GM19099 (cell line): ENCODE measurements around the gene LDLRAD4.

Source experiments
- POLR2A ChIP-seq: IDR thresholded peaks from 3 replicates; pipeline ENCODE4 v1.6.1; 2011; ENCODE audit warnings: low read depth; ENCODE audit not compliant: insufficient read length; ENCODE audit errors: extremely low read depth

LDLRAD4 gene

DNA sequence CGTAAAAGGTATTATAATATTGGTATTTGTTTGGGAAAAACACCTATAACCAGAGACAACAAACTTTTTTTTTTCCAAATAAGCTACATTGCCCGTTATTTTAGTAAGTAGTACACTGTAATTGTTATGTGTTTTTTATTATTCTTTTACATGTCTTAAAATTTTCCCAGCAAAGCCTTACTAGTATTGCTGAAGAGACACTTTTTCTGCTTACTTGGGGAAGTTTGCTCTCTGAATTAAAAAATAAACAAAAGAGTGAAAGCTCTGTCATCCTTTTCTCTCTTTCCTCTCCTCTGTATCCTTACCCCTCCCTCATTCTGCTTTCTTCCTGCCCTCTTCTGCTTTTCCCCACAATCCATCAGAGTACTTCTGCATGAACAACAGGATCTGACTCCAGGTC lies 25.6 kb upstream of the LDLRAD4 start:
- no peak for TF ChIP-seq POLR2A

DNA sequence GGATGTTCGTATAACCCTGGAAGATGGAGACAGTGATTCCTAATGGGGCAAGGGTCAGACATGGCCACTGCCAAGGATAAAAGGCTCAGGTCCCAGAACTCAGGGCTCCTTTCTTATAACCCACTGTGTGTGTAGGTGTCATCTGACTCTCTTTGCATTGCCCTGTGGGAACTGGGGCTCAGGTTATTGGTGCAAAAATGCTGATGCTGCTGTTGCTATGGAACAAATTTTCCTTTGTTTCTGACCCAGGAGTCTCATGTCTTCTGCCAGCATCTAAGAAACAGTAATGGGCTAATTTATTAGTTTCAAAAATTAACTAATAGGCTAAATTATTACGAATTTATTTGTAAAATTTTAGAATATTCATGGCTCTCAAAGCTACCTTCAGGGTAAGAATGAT lies 24.3 kb upstream of the LDLRAD4 start:
- TF ChIP-seq POLR2A = no peak

DNA sequence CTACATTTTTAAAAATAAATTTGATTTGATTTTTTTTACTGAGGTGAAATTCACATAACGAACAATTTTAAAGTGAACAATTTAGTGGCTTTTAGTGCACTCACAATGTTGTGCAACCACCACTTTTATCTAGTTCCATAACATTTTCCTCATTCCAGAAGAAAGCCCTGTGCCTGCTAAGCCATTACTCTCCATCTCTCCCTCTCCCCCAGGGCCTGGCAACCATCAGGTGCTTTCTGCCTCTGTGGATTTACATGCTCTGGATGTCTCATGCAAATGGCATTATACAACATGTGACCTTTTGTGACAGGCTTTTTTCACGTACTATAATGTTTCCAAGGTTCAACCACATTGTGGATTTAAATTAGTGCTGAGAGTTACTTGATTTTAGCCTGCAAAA lies 19.9 kb upstream of the LDLRAD4 start:
- TF ChIP-seq POLR2A = no peak

DNA sequence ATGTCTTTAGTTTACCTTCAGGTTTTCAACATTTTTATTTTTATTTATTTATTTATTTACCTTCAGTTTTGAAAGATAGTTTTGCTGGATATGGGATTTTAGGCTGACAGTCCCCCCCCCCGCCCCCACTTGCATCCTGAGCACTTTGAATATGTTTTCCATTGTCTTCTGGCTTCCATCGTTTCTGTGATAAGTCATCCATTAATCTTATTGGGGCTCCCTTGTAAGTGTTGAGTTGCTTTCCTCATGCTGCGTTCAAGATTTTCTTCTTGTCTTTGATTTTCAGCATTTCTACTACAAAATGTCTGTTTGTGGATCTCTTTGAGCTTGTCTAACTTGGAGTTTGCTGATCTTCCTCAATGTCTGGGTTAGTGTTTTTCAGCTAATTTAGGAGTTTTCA lies 19.4 kb upstream of the LDLRAD4 start:
- TF ChIP-seq POLR2A = no peak

DNA sequence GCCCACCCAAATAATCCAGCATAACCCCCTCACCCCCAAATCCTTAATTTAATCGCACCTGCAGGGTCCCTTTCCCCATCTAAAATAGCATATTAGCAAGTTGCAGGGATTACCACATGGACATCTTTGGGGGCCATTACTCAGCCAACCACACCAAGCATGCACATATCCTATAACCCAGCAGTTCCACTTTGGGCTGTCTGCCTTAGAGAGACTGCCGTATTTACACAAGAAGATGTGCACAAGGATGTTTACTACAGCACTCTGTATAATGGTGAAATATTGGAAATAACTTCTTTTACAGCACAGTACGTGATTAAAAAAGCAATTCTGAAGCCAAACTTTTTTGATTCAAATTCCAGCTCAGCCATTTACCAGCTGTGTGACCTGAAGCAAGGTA lies 17.3 kb upstream of the LDLRAD4 start:
- TF ChIP-seq POLR2A = no peak

DNA sequence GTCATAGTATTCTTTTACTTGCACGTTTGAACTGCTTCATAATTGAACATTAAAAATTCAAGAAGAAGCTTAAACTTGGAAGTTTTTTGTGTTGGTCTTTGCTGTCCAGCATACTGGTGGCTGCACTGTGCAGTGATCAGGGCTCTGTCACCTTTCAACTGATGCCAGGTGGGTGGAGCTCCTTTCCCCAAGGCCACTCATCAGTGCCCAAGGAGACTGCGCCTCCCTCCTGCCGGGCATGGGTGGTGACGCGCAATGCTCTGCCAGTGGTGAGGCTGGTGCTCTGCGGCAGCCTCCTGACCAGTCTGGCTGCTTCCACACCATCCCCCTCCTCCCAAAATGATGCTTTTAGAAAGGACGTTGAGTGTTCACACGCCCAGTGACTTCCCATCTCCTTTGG lies 16.0 kb upstream of the LDLRAD4 start:
- no peak for TF ChIP-seq POLR2A

DNA sequence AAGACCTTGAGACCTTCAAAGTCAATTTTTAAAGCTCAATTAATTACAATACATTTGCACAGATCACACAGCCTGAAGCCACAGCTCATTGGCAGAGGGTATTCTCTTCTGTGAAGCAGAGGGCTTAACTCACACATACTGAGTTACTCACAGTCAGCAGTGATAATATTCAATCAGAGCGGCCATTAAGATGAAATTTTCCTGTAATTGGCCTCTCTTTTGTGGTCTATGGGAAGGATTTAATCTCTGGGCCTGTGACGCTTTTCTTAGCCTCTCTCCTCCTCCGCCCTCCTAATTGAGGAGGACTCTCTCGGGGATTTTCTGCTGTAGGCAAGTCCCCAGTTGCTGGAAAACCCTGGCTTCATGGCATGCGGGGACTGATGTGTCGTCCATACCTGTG lies 12.3 kb upstream of the LDLRAD4 start:
- TF ChIP-seq POLR2A = no peak

DNA sequence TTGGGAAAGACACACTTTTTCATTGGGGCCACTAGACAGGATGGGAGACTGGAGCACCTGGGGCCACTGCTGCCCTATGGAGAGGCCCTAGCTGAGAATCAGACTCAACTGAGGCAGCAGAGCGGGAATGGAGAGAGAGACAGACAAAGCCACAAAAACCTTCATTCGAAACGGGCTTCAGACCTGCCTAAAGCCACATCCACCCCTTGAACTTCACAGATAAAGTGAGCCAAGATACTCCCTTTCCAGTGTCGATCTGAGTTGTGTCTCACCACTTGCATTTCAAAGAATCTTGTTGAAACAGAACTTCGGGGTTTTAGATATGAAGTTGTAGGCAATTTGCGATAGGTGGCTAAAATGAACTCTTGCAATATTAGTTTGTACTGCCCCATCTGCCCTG lies 11.3 kb upstream of the LDLRAD4 start:
- no peak for TF ChIP-seq POLR2A

DNA sequence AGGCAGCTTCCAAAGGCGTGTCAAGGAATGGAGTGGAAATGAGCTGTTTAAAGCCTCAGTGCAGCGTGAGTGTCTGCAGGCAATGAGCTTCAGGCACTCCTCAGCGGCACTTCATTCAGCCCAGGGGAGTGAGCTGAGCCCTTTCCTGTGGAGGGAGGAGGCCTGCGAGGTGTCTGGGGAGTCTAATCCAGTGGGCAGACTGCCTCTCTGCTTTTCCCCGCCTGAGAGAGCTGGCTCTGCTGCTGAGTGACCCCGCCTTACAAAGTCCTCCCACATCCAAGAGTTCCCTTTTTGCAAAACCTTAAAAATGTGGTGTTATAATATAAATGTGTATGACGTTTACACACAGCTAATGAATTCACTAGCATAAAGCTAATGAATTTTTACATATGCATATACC lies 7.0 kb upstream of the LDLRAD4 start:
- no peak for TF ChIP-seq POLR2A

DNA sequence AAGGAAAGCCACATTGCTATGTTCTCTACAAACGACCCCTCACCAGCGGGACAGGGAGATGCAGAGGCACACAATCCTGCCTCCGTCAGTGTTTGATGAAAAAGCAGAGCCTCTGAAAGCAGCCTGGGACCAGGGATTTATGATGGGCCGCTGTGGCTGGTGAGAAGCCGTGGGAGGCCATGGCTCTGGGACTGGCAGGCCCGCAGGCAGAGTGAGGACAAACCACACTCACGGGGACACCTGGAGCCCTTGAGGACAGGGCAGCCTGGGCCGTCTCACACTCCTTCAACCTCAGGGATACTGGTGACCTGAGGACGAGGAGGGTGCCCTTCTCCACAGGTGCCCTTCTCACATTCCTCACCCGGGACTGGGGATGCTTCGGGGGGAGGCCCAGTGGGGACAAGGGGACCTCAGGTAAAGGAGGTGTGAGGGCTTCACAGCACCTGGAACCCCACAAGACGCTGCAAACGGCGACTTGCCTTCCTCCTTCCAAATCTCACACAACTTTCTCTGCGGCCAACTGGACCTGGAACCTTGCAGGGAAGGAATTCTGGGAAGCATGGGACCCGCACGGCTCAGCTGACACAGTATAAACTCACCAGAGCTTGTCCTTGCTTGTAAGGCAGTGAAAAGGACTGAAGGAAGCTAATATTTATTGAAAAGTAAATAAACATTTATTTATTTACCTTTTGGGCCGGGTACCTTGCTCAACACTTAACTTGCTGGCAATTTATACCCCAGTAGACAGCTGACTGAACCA lies 5.3 kb upstream of the LDLRAD4 start:
- no peak for TF ChIP-seq POLR2A

DNA sequence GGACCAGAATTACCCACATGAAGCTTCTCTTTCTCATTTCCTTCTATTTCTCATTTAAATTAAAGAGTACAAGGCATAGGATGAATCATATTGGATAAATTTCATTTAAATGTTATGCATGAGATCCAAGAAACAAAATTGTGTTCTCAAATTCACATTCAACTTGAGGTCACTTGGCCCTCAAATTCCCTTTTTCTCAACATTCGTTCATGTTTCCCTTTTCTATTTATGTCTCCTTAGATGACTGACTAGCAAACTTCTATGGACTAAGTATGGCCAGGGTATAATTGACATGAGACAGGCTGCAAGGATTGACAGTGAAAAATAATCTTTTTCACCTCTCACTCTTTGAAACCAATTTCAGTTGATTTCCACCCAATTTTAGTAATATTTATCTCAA lies 4.0 kb upstream of the LDLRAD4 start:
- no peak for TF ChIP-seq POLR2A

DNA sequence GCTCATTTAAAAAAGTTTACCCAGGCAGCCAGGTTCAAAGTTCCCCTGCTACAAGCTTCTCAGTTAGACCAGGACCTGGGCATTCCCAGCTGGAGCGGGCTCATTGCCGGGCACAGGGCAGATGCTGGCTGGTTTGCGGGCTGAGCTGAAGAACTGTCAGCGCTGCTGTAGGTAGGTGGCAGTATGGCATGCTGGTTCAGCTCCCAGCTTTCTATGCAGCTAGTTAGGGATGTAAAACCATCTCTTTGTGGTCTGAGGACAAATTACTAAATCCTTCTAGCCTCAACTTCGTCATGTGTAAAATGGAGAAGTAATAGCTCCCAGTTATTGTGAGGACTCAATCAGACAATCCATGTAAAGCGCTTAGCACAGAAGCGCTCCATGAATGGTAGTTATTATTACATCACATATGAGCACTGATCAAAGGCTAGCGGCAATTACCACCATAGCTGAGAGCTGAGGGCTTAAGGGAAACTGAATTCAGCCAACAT lies 2.4 kb upstream of the LDLRAD4 start:
- no peak for TF ChIP-seq POLR2A

DNA sequence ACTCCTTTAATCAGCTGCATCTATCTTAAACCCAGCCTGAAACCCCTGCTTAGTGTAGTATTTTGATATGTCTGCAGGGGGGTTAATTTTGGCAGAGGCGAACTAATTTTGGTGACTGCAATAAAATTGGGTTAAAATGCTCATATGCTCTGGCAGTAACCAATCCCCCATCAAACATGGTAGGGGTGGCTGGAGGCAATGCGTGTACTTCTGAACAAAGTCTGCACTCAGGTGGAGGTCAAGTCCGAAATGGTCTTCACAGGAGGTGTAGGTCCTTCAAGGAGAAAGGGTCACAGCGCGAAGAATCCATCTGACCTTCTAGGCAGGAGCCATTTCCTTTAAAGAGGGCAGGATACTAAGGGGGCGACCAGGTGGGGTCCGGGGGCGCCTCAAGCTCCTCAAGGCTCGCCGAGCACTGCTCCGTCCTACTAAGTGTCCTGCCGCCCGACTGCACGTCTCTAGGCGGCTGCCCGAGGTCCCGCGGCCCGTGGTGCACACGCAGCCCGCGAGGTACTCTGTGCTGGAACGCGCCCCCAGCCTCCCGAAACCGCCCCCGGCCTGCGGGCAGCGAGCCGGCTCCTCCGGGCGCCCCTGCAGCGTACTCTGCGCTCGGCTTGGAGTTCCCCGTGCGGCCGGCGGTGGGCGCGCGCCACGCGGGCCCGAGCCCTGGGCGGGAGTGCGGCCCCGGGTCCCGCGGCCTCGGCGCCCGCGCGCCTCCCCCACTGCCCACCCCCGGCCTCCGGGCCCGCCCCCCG lies 1.7 kb upstream of the LDLRAD4 start:
- no peak for TF ChIP-seq POLR2A

DNA sequence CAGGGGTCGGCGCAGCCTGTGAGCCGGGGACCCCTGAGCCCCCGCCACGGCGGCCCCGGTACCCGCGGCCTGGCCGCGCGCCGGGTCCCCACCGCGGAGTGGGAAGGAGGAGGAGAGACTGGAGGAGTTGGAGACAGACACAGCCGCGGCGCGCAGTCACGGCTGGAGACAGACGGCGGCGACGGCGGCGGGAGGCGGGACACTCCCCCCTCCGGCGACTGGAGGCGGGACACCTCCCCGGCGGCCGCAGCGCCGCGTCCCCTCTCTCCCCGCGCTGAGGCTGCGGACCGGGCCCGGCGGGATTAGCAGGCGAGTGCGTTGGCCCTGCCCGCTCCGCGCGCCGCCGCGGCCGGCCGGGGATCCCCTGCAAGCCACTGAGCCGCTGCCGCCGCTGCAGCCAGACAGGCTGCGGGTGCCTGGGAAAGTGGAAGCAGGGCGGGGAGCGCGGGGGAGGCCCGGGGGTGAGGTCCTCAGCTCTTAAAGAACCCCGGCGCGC lies 1.0 kb upstream of the LDLRAD4 start:
- TF ChIP-seq POLR2A = no peak

DNA sequence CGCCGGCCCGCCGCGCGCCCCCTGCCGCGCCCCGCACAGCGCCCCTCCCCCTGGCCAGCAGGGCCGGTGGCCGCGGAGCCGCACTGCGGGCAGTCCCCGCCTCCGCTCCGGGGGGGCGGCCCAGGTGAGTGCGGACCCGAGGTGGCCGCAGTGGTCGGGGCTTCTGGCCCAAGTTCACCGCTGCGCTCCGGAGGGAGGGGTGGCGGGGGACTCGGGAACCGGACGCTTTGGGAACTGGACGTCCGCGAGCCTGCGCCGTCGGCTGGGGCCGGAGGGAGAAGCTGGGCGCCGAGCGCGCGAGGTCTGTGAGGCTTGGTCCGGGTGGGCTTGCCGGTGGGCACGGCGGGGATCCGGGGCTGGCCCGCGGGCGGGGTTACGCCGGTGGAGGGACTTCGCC lies 591 bp upstream of the LDLRAD4 start:
- no peak for TF ChIP-seq POLR2A

DNA sequence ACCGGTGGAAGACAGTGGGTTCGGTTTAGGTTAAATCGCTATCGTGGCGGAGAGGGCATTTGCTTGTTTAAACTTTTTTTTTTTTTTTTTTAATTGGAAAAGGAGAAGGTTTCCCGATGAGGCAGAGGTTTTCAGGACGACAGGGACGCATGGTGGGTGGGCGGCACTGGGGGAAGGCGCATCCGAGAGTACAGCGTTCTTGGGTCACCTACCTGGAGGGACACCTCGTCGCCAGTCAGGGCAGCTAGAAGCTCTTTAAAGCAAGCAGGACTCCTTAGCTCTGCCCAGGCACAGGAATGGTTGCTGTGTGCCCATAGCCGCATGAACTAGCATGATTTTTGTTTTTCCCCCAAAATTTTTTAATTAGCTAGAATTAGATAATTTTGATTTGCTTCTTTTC lies 437 bp downstream of the LDLRAD4 start:
- TF ChIP-seq POLR2A = no peak
